Spleen (tissue), 11 donors: ENCODE results near the gene KRT71. TPM values are rescaled to one million over a fixed set of nuclear protein-coding genes. Genes with fewer than 3 reads are reported as not detected.

Source experiments
- DNase-seq: peaks from one replicate; pipeline ENCODE4 v3.0.0-alpha.2; 2020
- H3K27ac ChIP-seq, 8 donors: fragments of 200-600 bp; sonication (generic) in 7 of 8; 1 replicate in 4 of 8; 2 replicates in 4 of 8; pipeline versions ENCODE4 v1.5.0 to v1.8.0; 2016 to 2021; ENCODE audit warnings: inconsistent platforms in 4 of 8, mild to moderate bottlenecking in 4 of 8, moderate library complexity in 1 of 8
- H3K27me3 ChIP-seq, 7 donors: fragments of 200-600 bp; sonication (generic) in 6 of 7; replicated peaks in 1 of 7; 1 replicate in 4 of 7; 2 replicates in 3 of 7; pipeline versions ENCODE4 v1.5.0 to v1.8.0; 2016 to 2021; ENCODE audit warnings: inconsistent platforms in 3 of 7, mild to moderate bottlenecking in 1 of 7
- H3K36me3 ChIP-seq, 6 donors: fragments of 200-600 bp; sonication (generic) in 5 of 6; 1 replicate in 4 of 6; 2 replicates in 2 of 6; pipeline versions ENCODE4 v1.5.0 to v1.8.0; 2016 to 2021; ENCODE audit warnings: inconsistent platforms in 2 of 6
- H3K4me1 ChIP-seq, 6 donors: fragments of 200-600 bp; sonication (generic) in 5 of 6; 1 replicate in 3 of 6; 2 replicates in 3 of 6; pipeline versions ENCODE4 v1.5.0 to v1.8.0; 2016 to 2021; ENCODE audit warnings: inconsistent platforms in 3 of 6
- H3K4me3 ChIP-seq, 8 donors: fragments of 200-600 bp; sonication (generic) in 7 of 8; 1 replicate in 4 of 8; 2 replicates in 4 of 8; pipeline versions ENCODE4 v1.5.0 to v1.8.0; 2016 to 2021; ENCODE audit warnings: inconsistent platforms in 4 of 8, mild to moderate bottlenecking in 4 of 8, moderate library complexity in 2 of 8
- H3K9me3 ChIP-seq, 8 donors: fragments of 200-600 bp; sonication (generic) in 7 of 8; 1 replicate in 4 of 8; 2 replicates in 4 of 8; pipeline versions ENCODE4 v1.5.0 to v1.8.0; 2016 to 2021; ENCODE audit warnings: inconsistent platforms in 4 of 8
- CTCF ChIP-seq, 11 experiments: fragments of 200-600 bp in 7 of 11; fragments of 450-650 bp in 4 of 11; sonication (generic) in 4 of 11; IDR thresholded peaks in 8 of 11; conservative IDR thresholded peaks in 3 of 11; 1 replicate in 7 of 11; 2 replicates in 4 of 11; pipeline versions ENCODE4 v1.4.0 to v1.8.0; 2016 to 2021; ENCODE audit warnings: antibody characterized with exemption in 11 of 11, inconsistent platforms in 4 of 11, mild to moderate bottlenecking in 1 of 11
- POLR2A ChIP-seq, 3 donors: fragments of 450-650 bp; IDR thresholded peaks; one replicate each; pipeline ENCODE4 v1.5.1; 2017; ENCODE audit warnings: antibody characterized with exemption in 3 of 3, mild to moderate bottlenecking in 1 of 3
- POLR2AphosphoS5 ChIP-seq, 3 donors: sonication (generic); formaldehyde crosslinking; IDR thresholded peaks; one replicate each; pipeline ENCODE4 v1.5.1; 2017; ENCODE audit warnings: antibody characterized with exemption in 3 of 3
- WGBS, 5 donors: extraction: QIAGEN DNeasy Blood & Tissue Kit in 3 of 5; methylation state at CpG; one replicate each; pipeline versions ENCODE4 v1.1.5 to v1.1.7; 2013 to 2018; 5-methylcytosine and 5-hydroxymethylcytosine counted together
- intact Hi-C: fragments of 100-400 bp; cut with DNase I; formaldehyde crosslinking; loops from one replicate; pipeline ENCODE4 v1.15.0; 2023; ENCODE audit warnings: low total_unique reads
- polyA plus RNA-seq, 3 donors: library from polyadenylated mRNA; stranded (reverse); fragments of 200-250 nt; gene quantifications; one replicate each; pipeline ENCODE4 v1.2.1, GENCODE V29; 2013
- total RNA-seq, 7 donors: library from RNA; depleted of rRNA in 3 of 7; stranded (reverse); fragments of >200 nt in 3 of 7; fragmentation: NEBNext Ultra II Directional in 4 of 7; extraction: Animal tissue kit (Norgen Biotek cat#: 25700) in 4 of 7; gene quantifications; one replicate each; pipeline versions ENCODE4 v1.1.0 to v1.2.1, GENCODE V29; 2016 to 2021
- donor health status: healthy with polysubstance abuse.
- donor health status: DM: no; HTN: no; CAD: no; lungs with moderate emphysema.
- donor health status: DM: no; HTN: no; CAD: no.
- donor health status: Bipolar disorder and iron deficiency.
- donor health status: healthy.
- donor health status: DM: no; HTN: no; CAD: no.
- donor health status: DM: yes; HTN: yes; CAD: no.

The KRT71 gene
- total and polyA plus RNA-seq, 10 donors: not detected

- Histone ChIP-seq H3K4me3 (no peak overlapping the region), H3K4me1 (no peaks in the 10 kb centered on the region), H3K36me3 (no peaks in the 10 kb centered on the region), H3K27ac (peak overlapping the region in 5 of 8 donors; percentile 6 to 48 (median 32)), H3K27me3 (peaks cover 0 to 16% (median 0%) of the 10 kb centered on the region in 7 donors), H3K9me3 (peaks cover 0 to 13% (median 11%) of the 10 kb centered on the region in 8 donors)
- TF ChIP-seq POLR2A (IDR thresholded peaks at IDR 0.05): no peak
- TF ChIP-seq CTCF (IDR thresholded peaks at IDR 0.05 in 8 of 11, conservative IDR thresholded peaks at IDR 0.05 in 3 of 11): no peak
- no peak for TF ChIP-seq POLR2AphosphoS5 (IDR thresholded peaks at IDR 0.05)
- DNase-seq: no peak
- intact Hi-C loops: no loop called here
- WGBS, 5 donors: 90 to 97% (median 93%) methylated on average over 1 of the region's 1 CpG
Measured at GRCh38 chr12:52515319-52515646, 37.7 kb downstream of the KRT71 start.

DNA sequence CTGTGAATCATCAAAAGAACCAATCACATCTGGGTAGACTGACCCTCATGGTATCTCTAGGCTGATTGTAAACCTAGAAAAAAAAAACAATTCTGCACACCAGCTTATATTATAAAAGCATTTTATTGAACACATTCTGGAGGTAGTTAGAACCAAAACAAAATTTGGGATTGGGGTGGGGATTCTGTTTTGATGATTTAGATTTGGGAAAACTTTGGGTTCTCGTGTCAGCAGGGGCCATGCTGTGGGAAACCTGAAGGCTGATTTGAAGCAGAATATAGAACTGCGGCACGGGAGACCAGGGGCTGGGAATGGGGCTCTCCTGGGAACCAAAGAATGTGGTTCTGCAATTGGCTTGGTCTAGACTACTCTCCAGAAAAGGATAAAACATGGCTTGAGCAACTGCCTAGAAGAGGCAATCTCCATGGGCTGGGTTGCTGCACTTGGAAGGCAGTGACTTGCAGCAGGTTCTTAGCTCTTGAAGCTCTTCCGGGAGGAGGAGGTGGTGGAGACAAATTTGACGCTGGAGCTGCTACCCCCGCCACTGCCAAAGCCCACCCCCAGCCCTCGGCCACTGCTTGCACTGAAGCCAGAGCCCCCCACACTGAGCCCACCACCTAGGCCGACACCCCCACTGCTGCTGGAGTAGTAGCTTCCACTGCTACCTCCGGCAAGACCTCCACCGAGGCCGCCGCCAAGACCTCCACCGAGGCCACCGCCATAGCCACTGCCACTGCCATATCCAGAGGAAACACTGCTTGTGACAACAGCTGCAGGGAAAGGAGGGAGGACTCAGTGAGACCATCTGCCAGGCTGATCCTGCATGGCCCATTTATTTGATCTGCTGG lies 38.2 kb downstream of the KRT71 start:
- H3K27me3 ChIP-seq: peaks cover 0 to 11% (median 0%) of the 10 kb centered on the region in 7 donors
- H3K36me3 ChIP-seq: no peaks in the 10 kb centered on the region
- no peak for DNase-seq
- peaks cover 0 to 14% (median 12%) of the 10 kb centered on the region in 8 donors for H3K9me3 ChIP-seq
- H3K4me1 ChIP-seq: no peaks in the 10 kb centered on the region
- 87 to 95% (median 89%) methylated on average over 7 to 14 of the region's 14 CpGs for WGBS, 5 donors
- TF ChIP-seq POLR2AphosphoS5 (IDR thresholded peaks at IDR 0.05): no peak
- no peak for TF ChIP-seq POLR2A (IDR thresholded peaks at IDR 0.05)
- no peak for TF ChIP-seq CTCF (IDR thresholded peaks at IDR 0.05 in 8 of 11, conservative IDR thresholded peaks at IDR 0.05 in 3 of 11)
- intact Hi-C loops: no loop called here
- peak overlapping the region in 2 of 8 donors; percentile 32 to 48 for H3K27ac ChIP-seq
- no peak overlapping the region for H3K4me3 ChIP-seq

GRCh38 chr12:52513736-52514135 lies 39.2 kb downstream of the KRT71 start:
- no peaks in the 10 kb centered on the region for H3K4me1 ChIP-seq
- 68 to 87% (median 82%) methylated on average over 6 of the region's 6 CpGs for WGBS, 5 donors
- TF ChIP-seq POLR2A (IDR thresholded peaks at IDR 0.05): no peak
- TF ChIP-seq POLR2AphosphoS5 (IDR thresholded peaks at IDR 0.05): no peak
- no peak for TF ChIP-seq CTCF (IDR thresholded peaks at IDR 0.05 in 8 of 11, conservative IDR thresholded peaks at IDR 0.05 in 3 of 11)
- peaks cover 0 to 14% (median 12%) of the 10 kb centered on the region in 8 donors for H3K9me3 ChIP-seq
- intact Hi-C loops: no loop called here
- H3K27me3 ChIP-seq: peaks cover 0 to 14% (median 0%) of the 10 kb centered on the region in 7 donors
- H3K4me3 ChIP-seq: no peak overlapping the region
- H3K36me3 ChIP-seq: no peaks in the 10 kb centered on the region
- DNase-seq: no peak
- no peak overlapping the region for H3K27ac ChIP-seq

GRCh38 chr12:52508211-52508610 lies 44.7 kb downstream of the KRT71 start:
- Histone ChIP-seq H3K4me3 (no peak overlapping the region), H3K9me3 (peaks cover 0 to 18% (median 12%) of the 10 kb centered on the region in 8 donors), H3K27me3 (peaks cover 0 to 37% (median 0%) of the 10 kb centered on the region in 7 donors), H3K27ac (no peak overlapping the region), H3K36me3 (no peaks in the 10 kb centered on the region), H3K4me1 (no peaks in the 10 kb centered on the region)
- TF ChIP-seq POLR2A (IDR thresholded peaks at IDR 0.05) (no peak), POLR2AphosphoS5 (IDR thresholded peaks at IDR 0.05) (no peak), CTCF (IDR thresholded peaks at IDR 0.05 in 8 of 11, conservative IDR thresholded peaks at IDR 0.05 in 3 of 11) (no peak)
- intact Hi-C loops: no loop called here
- WGBS, 5 donors: 76 to 91% (median 79%) methylated on average over 5 of the region's 5 CpGs
- no peak for DNase-seq
